ENCODE measurements around the gene ATP8A1.

ATP8A1 gene

GRCh38 chr4:42627885-42628646 is 28.8 kb downstream of the ATP8A1 start:
- peak overlapping the region; percentile 10; the same call in 1 of the 2 replicates for H3K4me3 ChIP-seq (ENCODE audit: low read length)
- H3K36me3 ChIP-seq (ENCODE audit: control insufficient read depth, low read length) = peaks cover 43% of the 10 kb centered on the region
- H3K9me3 ChIP-seq (ENCODE audit: control insufficient read depth, insufficient read depth, low read length) = no peaks in the 10 kb centered on the region
- H3K27me3 ChIP-seq (ENCODE audit: control insufficient read depth, low read length) = no peaks in the 10 kb centered on the region
- no peaks in the 10 kb centered on the region for H3K9me2 ChIP-seq (replicated peaks; ENCODE audit: control insufficient read depth, low read length)
- no peak overlapping the region for H3K27ac ChIP-seq (ENCODE audit: low read depth, low read length)
- no peaks in the 10 kb centered on the region for H3F3A ChIP-seq (ENCODE audit: control insufficient read depth, insufficient read depth)
- TF ChIP-seq CTCF (IDR thresholded peaks at IDR 0.05; ENCODE audit: low read depth, low read length, poor library complexity, severe bottlenecking) (no peak), EZH2phosphoT487 (IDR thresholded peaks at IDR 0.05; ENCODE audit: borderline replicate concordance, low read length) (no peak)
- peaks cover 81% of the 10 kb centered on the region for H3K79me2 ChIP-seq (ENCODE audit: control insufficient read depth, low read length)
- peak overlapping the region; percentile 27 for H3K4me2 ChIP-seq (ENCODE audit: low read length)
- H4K20me1 ChIP-seq (ENCODE audit: control insufficient read depth, insufficient read depth, low read depth, low read length) = no peaks in the 10 kb centered on the region
- peaks cover 76% of the 10 kb centered on the region for H3K4me1 ChIP-seq (ENCODE audit: control insufficient read depth, low read length)

- Histone ChIP-seq H4K20me1 (ENCODE audit: control insufficient read depth, insufficient read depth, low read depth, low read length) (no peaks in the 10 kb centered on the region), H3K4me3 (ENCODE audit: low read length) (no peak overlapping the region), H3K36me3 (ENCODE audit: control insufficient read depth, low read length) (peaks cover 44% of the 10 kb centered on the region), H3K27ac (ENCODE audit: low read depth, low read length) (no peak overlapping the region), H3K79me2 (ENCODE audit: control insufficient read depth, low read length) (peaks cover 67% of the 10 kb centered on the region), H3K4me2 (ENCODE audit: low read length) (no peak overlapping the region), H3K4me1 (ENCODE audit: control insufficient read depth, low read length) (peaks cover 67% of the 10 kb centered on the region), H3K9me3 (ENCODE audit: control insufficient read depth, insufficient read depth, low read length) (no peaks in the 10 kb centered on the region), H3K27me3 (ENCODE audit: control insufficient read depth, low read length) (no peaks in the 10 kb centered on the region), H3F3A (ENCODE audit: control insufficient read depth, insufficient read depth) (no peaks in the 10 kb centered on the region), H3K9me2 (replicated peaks; ENCODE audit: control insufficient read depth, low read length) (no peaks in the 10 kb centered on the region)
- no peak for TF ChIP-seq CTCF (IDR thresholded peaks at IDR 0.05; ENCODE audit: low read depth, low read length, poor library complexity, severe bottlenecking)
- TF ChIP-seq EZH2phosphoT487 (IDR thresholded peaks at IDR 0.05; ENCODE audit: borderline replicate concordance, low read length) = no peak
These were observed 30.2 kb downstream of the ATP8A1 start for GRCh38 chr4:42626629-42627146.

DNA sequence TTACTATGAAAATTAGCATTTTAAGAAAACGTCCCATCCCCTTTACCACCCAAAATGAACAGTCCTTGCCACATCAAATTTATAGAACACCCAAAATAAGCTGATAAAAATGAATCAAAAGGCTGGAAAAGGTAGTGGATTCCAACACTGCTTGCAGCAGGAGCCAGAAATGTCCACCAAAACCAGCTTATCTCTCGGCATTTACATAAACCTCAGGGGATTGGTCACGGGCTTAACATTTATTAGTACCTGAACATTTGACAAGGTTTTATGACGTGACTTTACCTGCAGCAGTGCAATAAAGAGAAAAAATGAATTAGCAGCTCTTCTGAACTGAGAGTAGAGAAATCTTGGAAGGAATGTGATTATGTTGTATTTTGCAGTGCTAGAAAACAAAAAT is 31.6 kb downstream of the ATP8A1 start:
- Histone ChIP-seq H3K4me1 (ENCODE audit: control insufficient read depth, low read length) (peaks cover 67% of the 10 kb centered on the region), H3K9me3 (ENCODE audit: control insufficient read depth, insufficient read depth, low read length) (no peaks in the 10 kb centered on the region), H3K4me3 (ENCODE audit: low read length) (no peak overlapping the region), H3K9me2 (replicated peaks; ENCODE audit: control insufficient read depth, low read length) (no peaks in the 10 kb centered on the region), H4K20me1 (ENCODE audit: control insufficient read depth, insufficient read depth, low read depth, low read length) (0 out of 2 replicates have a peak, but pooled peaks cover 3% of the 10 kb centered on the region), H3K36me3 (ENCODE audit: control insufficient read depth, low read length) (peaks cover 47% of the 10 kb centered on the region), H3K27me3 (ENCODE audit: control insufficient read depth, low read length) (no peaks in the 10 kb centered on the region), H3K79me2 (ENCODE audit: control insufficient read depth, low read length) (peaks cover 61% of the 10 kb centered on the region), H3K27ac (ENCODE audit: low read depth, low read length) (no peak overlapping the region), H3F3A (ENCODE audit: control insufficient read depth, insufficient read depth) (no peaks in the 10 kb centered on the region), H3K4me2 (ENCODE audit: low read length) (no peak overlapping the region)
- no peak for TF ChIP-seq EZH2phosphoT487 (IDR thresholded peaks at IDR 0.05; ENCODE audit: borderline replicate concordance, low read length)
- no peak for TF ChIP-seq CTCF (IDR thresholded peaks at IDR 0.05; ENCODE audit: low read depth, low read length, poor library complexity, severe bottlenecking)
